NCI-H2107 treated with DMSO at 0.1 percent for 48 hours (cell line): ENCODE data around the gene CHST11.
"Not testable (repeated sequence)": the region's sequence is repeated elsewhere in the genome, so short reads cannot be mapped to it uniquely, and the experiment has no call there.

Source experiments
- DNase-seq: peaks from one replicate; lab custom pipeline; 2025; ENCODE audit not compliant: unreplicated experiment; lab: John Stamatoyannopoulos, UW

CHST11 gene

GRCh38 chr12:104785886-104786285 lies 329.1 kb downstream of the CHST11 start:
- DNase-seq: no peak

- no peak for DNase-seq
Observed at GRCh38 chr12:104786352-104786751, 329.6 kb downstream of the CHST11 start.

GRCh38 chr12:104788840-104789271 lies 332.1 kb downstream of the CHST11 start:
- DNase-seq: peak; percentile 21

GRCh38 chr12:104790296-104791125 lies 333.8 kb downstream of the CHST11 start:
- DNase-seq: no peak

GRCh38 chr12:104792570-104792969 lies 335.8 kb downstream of the CHST11 start:
- no peak for DNase-seq

GRCh38 chr12:104793285-104793684 lies 336.5 kb downstream of the CHST11 start:
- no peak for DNase-seq

GRCh38 chr12:104793968-104794367 lies 337.2 kb downstream of the CHST11 start:
- no peak for DNase-seq

GRCh38 chr12:104796475-104796862 lies 339.7 kb downstream of the CHST11 start:
- no peak for DNase-seq

- DNase-seq: no peak
Observed at GRCh38 chr12:104799458-104799857, 342.7 kb downstream of the CHST11 start.

- DNase-seq: peak; percentile 86
Observed at GRCh38 chr12:104801005-104801404, 344.3 kb downstream of the CHST11 start.

- peak; percentile 81 for DNase-seq
Observed at GRCh38 chr12:104801427-104801826, 344.7 kb downstream of the CHST11 start.

GRCh38 chr12:104802208-104802607 lies 345.5 kb downstream of the CHST11 start:
- no peak for DNase-seq

GRCh38 chr12:104805186-104805585 lies 348.4 kb downstream of the CHST11 start:
- no peak for DNase-seq

GRCh38 chr12:104806194-104806593 lies 349.4 kb downstream of the CHST11 start:
- not testable (repeated sequence) for DNase-seq

GRCh38 chr12:104809251-104809650 lies 352.5 kb downstream of the CHST11 start:
- no peak for DNase-seq

GRCh38 chr12:104809706-104810385 lies 353.1 kb downstream of the CHST11 start:
- DNase-seq: no peak
